ENCODE measurements around the gene TLX1. TPM values are rescaled to one million over a fixed set of nuclear protein-coding genes. Genes with fewer than 3 reads are reported as not detected.

TLX1 gene
- total RNA-seq, 1 experiment from 2014 or later: not detected

GRCh38 chr10:101123815-101124617 lies 7.1 kb upstream of the TLX1 start:
- no peak for DNase-seq
- peaks cover 4% of the 10 kb centered on the region; the same call in 1 of the 2 replicates for H3K27me3 ChIP-seq
- H3K36me3 ChIP-seq: no peaks in the 10 kb centered on the region
- no peak overlapping the region for H3K4me3 ChIP-seq
- no peaks in the 10 kb centered on the region for H3K9me3 ChIP-seq

- DNase-seq: no peak
- Histone ChIP-seq H3K36me3 (no peaks in the 10 kb centered on the region), H3K9me3 (no peaks in the 10 kb centered on the region), H3K4me3 (no peak overlapping the region), H3K27me3 (peaks cover 4% of the 10 kb centered on the region; the same call in 1 of the 2 replicates)
Observed at GRCh38 chr10:101124933-101125332, 6.2 kb upstream of the TLX1 start.

- H3K9me3 ChIP-seq: no peaks in the 10 kb centered on the region
- H3K36me3 ChIP-seq: no peaks in the 10 kb centered on the region
- no peak overlapping the region for H3K4me3 ChIP-seq
- peaks cover 3% of the 10 kb centered on the region for H3K27me3 ChIP-seq
- no peak for DNase-seq
Observed at GRCh38 chr10:101126684-101127628, 4.1 kb upstream of the TLX1 start.

- H3K36me3 ChIP-seq: no peaks in the 10 kb centered on the region
- H3K4me3 ChIP-seq: no peak overlapping the region
- DNase-seq: no peak
- peaks cover 3% of the 10 kb centered on the region for H3K27me3 ChIP-seq
- no peaks in the 10 kb centered on the region for H3K9me3 ChIP-seq
Observed at GRCh38 chr10:101130141-101130540, 959 bp upstream of the TLX1 start.

- H3K9me3 ChIP-seq: no peaks in the 10 kb centered on the region
- DNase-seq: no peak
- peaks cover 3% of the 10 kb centered on the region for H3K27me3 ChIP-seq
- no peak overlapping the region for H3K4me3 ChIP-seq
- no peaks in the 10 kb centered on the region for H3K36me3 ChIP-seq
Observed at GRCh38 chr10:101131962-101132635, 999 bp downstream of the TLX1 start.

- no peaks in the 10 kb centered on the region for H3K9me3 ChIP-seq
Observed at GRCh38 chr10:101132636-101133473, 1.8 kb downstream of the TLX1 start.

GRCh38 chr10:101133489-101134298 lies 2.6 kb downstream of the TLX1 start:
- Histone ChIP-seq H3K36me3 (no peaks in the 10 kb centered on the region), H3K27me3 (peaks cover 3% of the 10 kb centered on the region), H3K9me3 (no peaks in the 10 kb centered on the region), H3K4me3 (no peak overlapping the region)
- DNase-seq: no peak

More at GRCh38 chr10:101132636-101133473, 1.8 kb downstream of the TLX1 start:
- no peak for DNase-seq
- Histone ChIP-seq H3K36me3 (no peaks in the 10 kb centered on the region), H3K27me3 (peaks cover 3% of the 10 kb centered on the region), H3K4me3 (no peak overlapping the region)

GRCh38 chr10:101134299-101135127 lies 3.4 kb downstream of the TLX1 start:
- Histone ChIP-seq H3K4me3 (no peak overlapping the region), H3K9me3 (no peaks in the 10 kb centered on the region), H3K27me3 (peaks cover 3% of the 10 kb centered on the region), H3K36me3 (no peaks in the 10 kb centered on the region)
- no peak for DNase-seq

- H3K27me3 ChIP-seq: peaks cover 3% of the 10 kb centered on the region
- DNase-seq: no peak
- no peaks in the 10 kb centered on the region for H3K36me3 ChIP-seq
- no peak overlapping the region for H3K4me3 ChIP-seq
- H3K9me3 ChIP-seq: no peaks in the 10 kb centered on the region
Observed at GRCh38 chr10:101135141-101136006, 4.3 kb downstream of the TLX1 start.

GRCh38 chr10:101136007-101136707 lies 5.1 kb downstream of the TLX1 start:
- H3K36me3 ChIP-seq: no peaks in the 10 kb centered on the region
- no peak for DNase-seq
- H3K9me3 ChIP-seq: no peaks in the 10 kb centered on the region
- H3K4me3 ChIP-seq: no peak overlapping the region
- H3K27me3 ChIP-seq: peaks cover 3% of the 10 kb centered on the region

GRCh38 chr10:101136708-101137121 lies 5.6 kb downstream of the TLX1 start:
- H3K4me3 ChIP-seq: no peak overlapping the region
- DNase-seq: no peak
- H3K36me3 ChIP-seq: no peaks in the 10 kb centered on the region
- H3K9me3 ChIP-seq: no peaks in the 10 kb centered on the region
- no peaks in the 10 kb centered on the region; the same call in 1 of the 2 replicates for H3K27me3 ChIP-seq

- Histone ChIP-seq H3K4me3 (no peak overlapping the region), H3K27me3 (no peaks in the 10 kb centered on the region), H3K36me3 (no peaks in the 10 kb centered on the region), H3K9me3 (no peaks in the 10 kb centered on the region)
- no peak for DNase-seq
Observed at GRCh38 chr10:101137271-101137670, 6.2 kb downstream of the TLX1 start.

GRCh38 chr10:101138788-101139420 lies 7.8 kb downstream of the TLX1 start:
- H3K27me3 ChIP-seq: no peaks in the 10 kb centered on the region
- H3K36me3 ChIP-seq: no peaks in the 10 kb centered on the region
- H3K9me3 ChIP-seq: no peaks in the 10 kb centered on the region
- no peak for DNase-seq
- H3K4me3 ChIP-seq: no peak overlapping the region

Data from MG63 (cell line).